ENCODE measurements around the gene ATP8A2.

- TF ChIP-seq CTCF (IDR thresholded peaks at IDR 0.05) (no peak), POLR2A (IDR thresholded peaks at IDR 0.05) (no peak)
Observed at GRCh38 chr13:25795277-25795676, 423.5 kb downstream of the ATP8A2 start.

Measured in heart left ventricle (tissue), 13 donors.